ENCODE data around the gene STRIP2.
"Not testable (repeated sequence)": the region's sequence is repeated elsewhere in the genome, so short reads cannot be mapped to it uniquely, and the experiment has no call there.

The STRIP2 gene

GRCh38 chr7:129438839-129439651 is 4.8 kb downstream of the STRIP2 start:
- no peak overlapping the region for H3K4me3 ChIP-seq (ENCODE audit: control insufficient read depth, low read depth, low read length)
- peak; percentile 82 for DNase-seq (ENCODE audit: low read depth)
- TF ChIP-seq CTCF (conservative IDR thresholded peaks at IDR 0.05; ENCODE audit: control insufficient read depth, insufficient read depth, low read depth, low read length): no peak

GRCh38 chr7:129439963-129440625 is 5.9 kb downstream of the STRIP2 start:
- TF ChIP-seq CTCF (conservative IDR thresholded peaks at IDR 0.05; ENCODE audit: control insufficient read depth, insufficient read depth, low read depth, low read length): no peak
- no peak for DNase-seq (ENCODE audit: low read depth)
- no peak overlapping the region for H3K4me3 ChIP-seq (ENCODE audit: control insufficient read depth, low read depth, low read length)

- TF ChIP-seq CTCF (conservative IDR thresholded peaks at IDR 0.05; ENCODE audit: control insufficient read depth, insufficient read depth, low read depth, low read length): no peak
- no peak for DNase-seq (ENCODE audit: low read depth)
- no peak overlapping the region for H3K4me3 ChIP-seq (ENCODE audit: control insufficient read depth, low read depth, low read length)
Measured at GRCh38 chr7:129443612-129444011, 9.4 kb downstream of the STRIP2 start.

GRCh38 chr7:129444776-129445175 is 10.5 kb downstream of the STRIP2 start:
- DNase-seq (ENCODE audit: low read depth); H3K4me3 ChIP-seq (ENCODE audit: control insufficient read depth, low read depth, low read length): not testable (repeated sequence)

- not testable (repeated sequence) for H3K4me3 ChIP-seq (ENCODE audit: control insufficient read depth, low read depth, low read length)
- peak; percentile 67 for DNase-seq (ENCODE audit: low read depth)
Measured at GRCh38 chr7:129446925-129447324, 12.7 kb downstream of the STRIP2 start.

GRCh38 chr7:129447445-129447844 is 13.2 kb downstream of the STRIP2 start:
- not testable (repeated sequence) for DNase-seq (ENCODE audit: low read depth)

GRCh38 chr7:129448608-129449007 is 14.4 kb downstream of the STRIP2 start:
- DNase-seq (ENCODE audit: low read depth); H3K4me3 ChIP-seq (ENCODE audit: control insufficient read depth, low read depth, low read length): not testable (repeated sequence)

More at GRCh38 chr7:129447445-129447844, 13.2 kb downstream of the STRIP2 start:
- not testable (repeated sequence) for H3K4me3 ChIP-seq (ENCODE audit: control insufficient read depth, low read depth, low read length)

- no peak overlapping the region for H3K4me3 ChIP-seq (ENCODE audit: control insufficient read depth, low read depth, low read length)
- no peak for TF ChIP-seq CTCF (conservative IDR thresholded peaks at IDR 0.05; ENCODE audit: control insufficient read depth, insufficient read depth, low read depth, low read length)
- DNase-seq (ENCODE audit: low read depth): no peak
Measured at GRCh38 chr7:129450295-129450694, 16.1 kb downstream of the STRIP2 start.
